GM23338 (cell line): ENCODE data around the gene CTU2. TPM values are rescaled to one million over a fixed set of nuclear protein-coding genes. Genes with fewer than 3 reads are reported as not detected.

Experiments
- ATAC-seq: fragments of 200-7000 bp; cut with Tn5 transposase; 3 replicates; pipeline ENCODE4 v1.9.1; 2020
- DNase-seq: peaks from one replicate; pipeline ENCODE4 v3.0.0-alpha.2; 2015; ENCODE audit warnings: low spot score
- H2AFZ ChIP-seq: fragments of 200-600 bp; sonication (generic); 2 replicates; pipeline ENCODE4 v1.8.0; 2016; ENCODE audit warnings: antibody characterized with exemption, mild to moderate bottlenecking, moderate library complexity
- H3F3A ChIP-seq: fragments of 200-600 bp; sonication (generic); replicated peaks from 2 replicates; pipeline ENCODE4 v1.8.0; 2017; ENCODE audit warnings: antibody characterized with exemption, mixed run types, low read depth
- H3K27ac ChIP-seq: fragments of 200-600 bp; sonication (generic); 2 replicates; pipeline ENCODE4 v1.6.1; 2016; ENCODE audit warnings: low read depth
- H3K27me3 ChIP-seq: fragments of 200-600 bp; sonication (generic); 2 replicates; pipeline ENCODE4 v1.8.0; 2016; ENCODE audit warnings: mild to moderate bottlenecking, mixed run types, moderate library complexity; ENCODE audit not compliant: insufficient read depth
- H3K36me3 ChIP-seq: fragments of 200-600 bp; sonication (generic); 2 replicates; pipeline ENCODE4 v1.8.0; 2016; ENCODE audit warnings: mild to moderate bottlenecking; ENCODE audit not compliant: insufficient read depth
- H3K4me1 ChIP-seq: fragments of 200-600 bp; sonication (generic); 2 replicates; pipeline ENCODE4 v1.8.0; 2016; ENCODE audit warnings: mild to moderate bottlenecking, moderate library complexity; ENCODE audit not compliant: insufficient read depth
- H3K4me2 ChIP-seq: fragments of 200-600 bp; sonication (generic); 2 replicates; pipeline ENCODE4 v1.7.1; 2017; ENCODE audit warnings: mixed run types
- H3K4me3 ChIP-seq: fragments of 200-600 bp; sonication (generic); 2 replicates; pipeline ENCODE4 v1.6.1; 2016; ENCODE audit warnings: mixed run types
- H3K79me2 ChIP-seq: fragments of 200-600 bp; sonication (generic); replicated peaks from 2 replicates; pipeline ENCODE4 v1.8.0; 2017; ENCODE audit warnings: mild to moderate bottlenecking; ENCODE audit not compliant: insufficient read depth
- H3K9me2 ChIP-seq: fragments of 200-600 bp; sonication (generic); 2 replicates; pipeline ENCODE4 v1.8.0; 2017; ENCODE audit not compliant: insufficient read depth
- H4K20me1 ChIP-seq: fragments of 200-600 bp; sonication (generic); replicated peaks from 2 replicates; pipeline ENCODE4 v1.8.0; 2017; ENCODE audit warnings: mild to moderate bottlenecking; ENCODE audit not compliant: insufficient read depth
- H3K27ac Mint-ChIP-seq: 2 replicates; pipeline ENCODE4 v1.8.0; 2020; ENCODE audit warnings: inconsistent platforms, mild to moderate bottlenecking, moderate library complexity, mixed read lengths
- H3K27me3 Mint-ChIP-seq: 3 replicates; pipeline ENCODE4 v1.8.0; 2022; ENCODE audit warnings: low read depth, mild to moderate bottlenecking, moderate library complexity, mixed read lengths, inconsistent platforms; ENCODE audit not compliant: insufficient read depth, poor library complexity
- H3K36me3 Mint-ChIP-seq: 3 replicates; pipeline ENCODE4 v1.8.0; 2021; ENCODE audit warnings: low read depth, mild to moderate bottlenecking, inconsistent platforms, moderate library complexity, mixed read lengths
- H3K4me1 Mint-ChIP-seq: 3 replicates; pipeline ENCODE4 v1.8.0; 2020; ENCODE audit warnings: mild to moderate bottlenecking, inconsistent platforms, mixed read lengths
- H3K4me3 Mint-ChIP-seq: 3 replicates; pipeline ENCODE4 v1.8.0; 2021; ENCODE audit warnings: moderate library complexity, mild to moderate bottlenecking, inconsistent platforms, mixed read lengths
- H3K9me3 Mint-ChIP-seq: 3 replicates; pipeline ENCODE4 v1.8.0; 2020; ENCODE audit warnings: moderate library complexity, mild to moderate bottlenecking, inconsistent platforms, mixed read lengths
- CREB1 ChIP-seq: fragments of 250-450 bp; sonication (Bioruptor Pico); IDR thresholded peaks from 2 replicates; pipeline ENCODE4 v1.5.0; 2020; ENCODE audit warnings: low read depth, mild to moderate bottlenecking, moderate library complexity
- EZH2 ChIP-seq: fragments of 200-600 bp; sonication (generic); IDR thresholded peaks from one replicate; pipeline ENCODE4 v1.8.0; 2017; ENCODE audit warnings: antibody characterized with exemption, mild to moderate bottlenecking, low read depth; ENCODE audit not compliant: unreplicated experiment
- EZH2phosphoT487 ChIP-seq: fragments of 200-600 bp; sonication (generic); IDR thresholded peaks from one replicate; pipeline ENCODE4 v1.8.1; 2018; ENCODE audit warnings: antibody characterized with exemption; ENCODE audit not compliant: unreplicated experiment
- JUNB ChIP-seq: IDR thresholded peaks from one replicate; pipeline ENCODE4 v1.6.1; 2016; ENCODE audit warnings: antibody characterized with exemption; ENCODE audit not compliant: unreplicated experiment
- POLR2AphosphoS5 ChIP-seq: IDR thresholded peaks from 2 replicates; pipeline ENCODE4 v1.6.1; 2016; ENCODE audit warnings: antibody characterized with exemption, low read depth
- STAT1 ChIP-seq: IDR thresholded peaks from one replicate; pipeline ENCODE4 v1.6.1; 2016; ENCODE audit warnings: antibody characterized with exemption; ENCODE audit not compliant: unreplicated experiment
- ZNF331 ChIP-seq: fragments of 250-450 bp; sonication (Bioruptor Pico); IDR thresholded peaks from 2 replicates; pipeline ENCODE4 v1.5.0; 2020; ENCODE audit warnings: low read depth, mild to moderate bottlenecking, moderate library complexity
- polyA plus RNA-seq: library from polyadenylated mRNA; unstranded; fragments of >200 nt; fragmentation: Nextera tagmentation; extraction: Ambion mirVana; gene quantifications from 2 replicates; pipeline ENCODE4 v1.2.1, GENCODE V29; 2016
- total RNA-seq: library from RNA; depleted of rRNA; stranded (reverse); fragments of >200 nt; shearing (Covaris generic); gene quantifications from 2 replicates; pipeline ENCODE4 v1.2.3, GENCODE V29; 2014
- TF ChIP-seq, protein P1 (sequence below), 2 experiments: fragments of 200-600 bp in 1 of 2; sonication (generic) in 1 of 2; conservative IDR thresholded peaks; 2 replicates each; pipeline versions ENCODE4 v1.5.1 to v1.6.1; 2016 to 2017; ENCODE audit warnings: antibody characterized with exemption in 2 of 2, low read depth in 2 of 2, mild to moderate bottlenecking in 2 of 2, moderate library complexity in 1 of 2
- TF ChIP-seq, protein P2 (sequence below): fragments of 250-450 bp; sonication (Bioruptor Pico); IDR thresholded peaks from 2 replicates; pipeline ENCODE4 v1.5.0; 2020; ENCODE audit warnings: mild to moderate bottlenecking, moderate library complexity
- TF ChIP-seq, protein P3 (sequence below): IDR thresholded peaks from 2 replicates; pipeline ENCODE4 v1.6.1; 2016; ENCODE audit warnings: antibody characterized with exemption

Gene CTU2
- total and polyA plus RNA-seq, 2 experiments from 2014 or later, result 22.3 to 25.7 TPM

DNA sequence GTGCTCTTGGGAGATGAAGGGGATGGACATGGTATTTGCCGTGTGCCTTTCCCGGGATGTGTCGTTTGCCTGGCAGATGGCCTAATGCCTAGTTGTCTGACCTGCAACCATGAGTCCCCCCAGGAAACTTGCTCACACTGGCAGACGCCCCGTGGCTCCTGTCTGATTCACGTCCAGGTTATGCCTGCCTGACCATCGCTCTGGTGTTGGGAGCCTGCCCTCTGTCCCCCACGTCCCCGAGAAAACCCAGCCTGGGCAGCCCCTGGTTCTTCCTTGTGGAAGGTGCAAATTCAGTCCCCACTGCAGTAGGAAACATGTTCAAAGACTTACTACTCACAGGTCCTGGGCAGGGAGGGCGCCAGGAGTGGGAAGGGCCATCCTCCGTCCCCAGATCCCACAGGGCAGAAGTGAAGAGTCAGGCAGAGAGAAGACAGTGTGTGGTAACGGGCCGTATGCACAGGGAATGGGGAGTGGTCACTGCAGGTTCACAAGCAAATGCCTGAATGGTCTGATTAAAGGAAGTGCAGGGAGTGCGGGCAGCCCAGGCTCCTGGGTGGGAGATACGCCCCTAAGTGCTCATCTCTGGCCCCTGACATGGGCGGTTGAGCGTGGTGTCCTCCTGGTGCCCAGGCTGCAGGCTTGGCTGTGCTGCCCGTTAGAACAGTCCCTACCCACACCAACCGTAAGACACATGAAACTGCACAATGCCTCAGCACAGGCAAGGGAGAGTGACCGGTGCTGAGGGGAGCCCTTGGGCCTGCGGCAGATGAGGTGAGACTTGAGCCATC is 15.8 kb upstream of the CTU2 start (continued):
- no peak for TF ChIP-seq STAT1
- TF ChIP-seq, protein P1, sequence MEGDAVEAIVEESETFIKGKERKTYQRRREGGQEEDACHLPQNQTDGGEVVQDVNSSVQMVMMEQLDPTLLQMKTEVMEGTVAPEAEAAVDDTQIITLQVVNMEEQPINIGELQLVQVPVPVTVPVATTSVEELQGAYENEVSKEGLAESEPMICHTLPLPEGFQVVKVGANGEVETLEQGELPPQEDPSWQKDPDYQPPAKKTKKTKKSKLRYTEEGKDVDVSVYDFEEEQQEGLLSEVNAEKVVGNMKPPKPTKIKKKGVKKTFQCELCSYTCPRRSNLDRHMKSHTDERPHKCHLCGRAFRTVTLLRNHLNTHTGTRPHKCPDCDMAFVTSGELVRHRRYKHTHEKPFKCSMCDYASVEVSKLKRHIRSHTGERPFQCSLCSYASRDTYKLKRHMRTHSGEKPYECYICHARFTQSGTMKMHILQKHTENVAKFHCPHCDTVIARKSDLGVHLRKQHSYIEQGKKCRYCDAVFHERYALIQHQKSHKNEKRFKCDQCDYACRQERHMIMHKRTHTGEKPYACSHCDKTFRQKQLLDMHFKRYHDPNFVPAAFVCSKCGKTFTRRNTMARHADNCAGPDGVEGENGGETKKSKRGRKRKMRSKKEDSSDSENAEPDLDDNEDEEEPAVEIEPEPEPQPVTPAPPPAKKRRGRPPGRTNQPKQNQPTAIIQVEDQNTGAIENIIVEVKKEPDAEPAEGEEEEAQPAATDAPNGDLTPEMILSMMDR (conservative IDR thresholded peaks at IDR 0.05; ENCODE audit: low read depth in 2 of 2), result no peak
- TF ChIP-seq POLR2AphosphoS5, result no peak
- TF ChIP-seq CREB1, result no peak

DNA sequence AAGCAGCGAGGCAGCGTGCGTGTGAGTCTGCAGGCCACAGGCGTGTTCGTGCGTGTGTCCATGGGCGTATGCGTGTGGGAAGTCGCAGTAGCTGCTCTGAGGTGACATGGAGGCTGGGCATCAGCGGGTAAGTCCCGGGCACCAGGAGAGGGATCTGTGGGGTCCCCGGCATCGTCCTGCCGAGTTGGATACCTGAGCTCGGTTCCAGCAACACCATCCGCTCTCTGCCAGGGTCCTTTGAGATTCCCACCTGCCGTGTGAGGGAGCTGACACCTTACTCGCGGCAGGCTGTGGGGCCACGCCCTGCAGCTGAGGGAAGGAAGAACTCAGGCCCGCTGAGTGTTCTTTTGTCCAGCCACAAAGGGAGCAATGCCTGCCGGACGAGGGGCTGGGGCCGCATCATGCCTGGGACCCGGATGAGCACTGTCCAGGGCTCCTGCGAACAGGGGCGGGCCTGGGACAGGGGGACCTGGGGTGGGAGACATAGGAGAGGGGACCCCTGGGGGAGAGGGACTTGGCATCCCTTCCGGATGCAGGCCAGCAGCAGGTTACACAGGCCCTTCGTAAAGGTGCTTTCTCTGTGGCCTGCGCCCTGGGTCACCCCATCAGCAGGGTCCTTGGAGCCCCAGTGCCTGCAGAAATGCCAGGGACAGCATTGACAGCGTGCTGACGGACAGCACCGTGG is 15.0 kb upstream of the CTU2 start:
- Histone ChIP-seq H3K27me3 (peaks cover 10% of the 10 kb centered on the region), H3K36me3 (no peaks in the 10 kb centered on the region), H3K27ac (no peak overlapping the region), H3F3A (0 out of 2 replicates have a peak, but pooled peaks cover 6% of the 10 kb centered on the region), H3K79me2 (no peaks in the 10 kb centered on the region), H3K4me2 (no peak overlapping the region), H3K4me3 (no peak overlapping the region), H3K4me1 (no peaks in the 10 kb centered on the region), H3K9me2 (no peaks in the 10 kb centered on the region), H2AFZ (no peak overlapping the region), H4K20me1 (no peaks in the 10 kb centered on the region)
- DNase-seq (no peak), ATAC-seq (no peak)
- peaks cover 9% of the 10 kb centered on the region for H3K4me1 Mint-ChIP-seq
- H3K27ac Mint-ChIP-seq, result no peak overlapping the region; the same call in 1 of the 2 replicates
- peaks cover 23% of the 10 kb centered on the region for H3K27me3 Mint-ChIP-seq
- no peaks in the 10 kb centered on the region for H3K9me3 Mint-ChIP-seq
- no peaks in the 10 kb centered on the region for H3K36me3 Mint-ChIP-seq
- no peak overlapping the region for H3K4me3 Mint-ChIP-seq
- TF ChIP-seq STAT1, result no peak
- TF ChIP-seq EZH2phosphoT487, result no peak
- no peak for TF ChIP-seq ZNF331
- TF ChIP-seq, protein P1 (conservative IDR thresholded peaks at IDR 0.05; ENCODE audit: low read depth in 2 of 2), result no peak
- TF ChIP-seq, protein P2, sequence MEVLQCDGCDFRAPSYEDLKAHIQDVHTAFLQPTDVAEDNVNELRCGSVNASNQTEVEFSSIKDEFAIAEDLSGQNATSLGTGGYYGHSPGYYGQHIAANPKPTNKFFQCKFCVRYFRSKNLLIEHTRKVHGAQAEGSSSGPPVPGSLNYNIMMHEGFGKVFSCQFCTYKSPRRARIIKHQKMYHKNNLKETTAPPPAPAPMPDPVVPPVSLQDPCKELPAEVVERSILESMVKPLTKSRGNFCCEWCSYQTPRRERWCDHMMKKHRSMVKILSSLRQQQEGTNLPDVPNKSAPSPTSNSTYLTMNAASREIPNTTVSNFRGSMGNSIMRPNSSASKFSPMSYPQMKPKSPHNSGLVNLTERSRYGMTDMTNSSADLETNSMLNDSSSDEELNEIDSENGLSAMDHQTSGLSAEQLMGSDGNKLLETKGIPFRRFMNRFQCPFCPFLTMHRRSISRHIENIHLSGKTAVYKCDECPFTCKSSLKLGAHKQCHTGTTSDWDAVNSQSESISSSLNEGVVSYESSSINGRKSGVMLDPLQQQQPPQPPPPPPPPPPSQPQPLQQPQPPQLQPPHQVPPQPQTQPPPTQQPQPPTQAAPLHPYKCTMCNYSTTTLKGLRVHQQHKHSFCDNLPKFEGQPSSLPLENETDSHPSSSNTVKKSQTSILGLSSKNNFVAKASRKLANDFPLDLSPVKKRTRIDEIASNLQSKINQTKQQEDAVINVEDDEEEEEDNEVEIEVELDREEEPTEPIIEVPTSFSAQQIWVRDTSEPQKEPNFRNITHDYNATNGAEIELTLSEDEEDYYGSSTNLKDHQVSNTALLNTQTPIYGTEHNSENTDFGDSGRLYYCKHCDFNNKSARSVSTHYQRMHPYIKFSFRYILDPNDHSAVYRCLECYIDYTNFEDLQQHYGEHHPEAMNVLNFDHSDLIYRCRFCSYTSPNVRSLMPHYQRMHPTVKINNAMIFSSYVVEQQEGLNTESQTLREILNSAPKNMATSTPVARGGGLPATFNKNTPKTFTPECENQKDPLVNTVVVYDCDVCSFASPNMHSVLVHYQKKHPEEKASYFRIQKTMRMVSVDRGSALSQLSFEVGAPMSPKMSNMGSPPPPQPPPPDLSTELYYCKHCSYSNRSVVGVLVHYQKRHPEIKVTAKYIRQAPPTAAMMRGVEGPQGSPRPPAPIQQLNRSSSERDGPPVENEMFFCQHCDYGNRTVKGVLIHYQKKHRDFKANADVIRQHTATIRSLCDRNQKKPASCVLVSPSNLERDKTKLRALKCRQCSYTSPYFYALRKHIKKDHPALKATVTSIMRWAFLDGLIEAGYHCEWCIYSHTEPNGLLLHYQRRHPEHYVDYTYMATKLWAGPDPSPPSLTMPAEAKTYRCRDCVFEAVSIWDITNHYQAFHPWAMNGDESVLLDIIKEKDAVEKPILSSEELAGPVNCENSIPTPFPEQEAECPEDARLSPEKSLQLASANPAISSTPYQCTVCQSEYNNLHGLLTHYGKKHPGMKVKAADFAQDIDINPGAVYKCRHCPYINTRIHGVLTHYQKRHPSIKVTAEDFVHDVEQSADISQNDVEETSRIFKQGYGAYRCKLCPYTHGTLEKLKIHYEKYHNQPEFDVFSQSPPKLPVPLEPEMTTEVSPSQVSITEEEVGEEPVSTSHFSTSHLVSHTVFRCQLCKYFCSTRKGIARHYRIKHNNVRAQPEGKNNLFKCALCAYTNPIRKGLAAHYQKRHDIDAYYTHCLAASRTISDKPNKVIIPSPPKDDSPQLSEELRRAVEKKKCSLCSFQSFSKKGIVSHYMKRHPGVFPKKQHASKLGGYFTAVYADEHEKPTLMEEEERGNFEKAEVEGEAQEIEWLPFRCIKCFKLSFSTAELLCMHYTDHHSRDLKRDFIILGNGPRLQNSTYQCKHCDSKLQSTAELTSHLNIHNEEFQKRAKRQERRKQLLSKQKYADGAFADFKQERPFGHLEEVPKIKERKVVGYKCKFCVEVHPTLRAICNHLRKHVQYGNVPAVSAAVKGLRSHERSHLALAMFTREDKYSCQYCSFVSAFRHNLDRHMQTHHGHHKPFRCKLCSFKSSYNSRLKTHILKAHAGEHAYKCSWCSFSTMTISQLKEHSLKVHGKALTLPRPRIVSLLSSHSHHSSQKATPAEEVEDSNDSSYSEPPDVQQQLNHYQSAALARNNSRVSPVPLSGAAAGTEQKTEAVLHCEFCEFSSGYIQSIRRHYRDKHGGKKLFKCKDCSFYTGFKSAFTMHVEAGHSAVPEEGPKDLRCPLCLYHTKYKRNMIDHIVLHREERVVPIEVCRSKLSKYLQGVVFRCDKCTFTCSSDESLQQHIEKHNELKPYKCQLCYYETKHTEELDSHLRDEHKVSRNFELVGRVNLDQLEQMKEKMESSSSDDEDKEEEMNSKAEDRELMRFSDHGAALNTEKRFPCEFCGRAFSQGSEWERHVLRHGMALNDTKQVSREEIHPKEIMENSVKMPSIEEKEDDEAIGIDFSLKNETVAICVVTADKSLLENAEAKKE (CRISPR knock-in tag), result no peak
- TF ChIP-seq, protein P3, sequence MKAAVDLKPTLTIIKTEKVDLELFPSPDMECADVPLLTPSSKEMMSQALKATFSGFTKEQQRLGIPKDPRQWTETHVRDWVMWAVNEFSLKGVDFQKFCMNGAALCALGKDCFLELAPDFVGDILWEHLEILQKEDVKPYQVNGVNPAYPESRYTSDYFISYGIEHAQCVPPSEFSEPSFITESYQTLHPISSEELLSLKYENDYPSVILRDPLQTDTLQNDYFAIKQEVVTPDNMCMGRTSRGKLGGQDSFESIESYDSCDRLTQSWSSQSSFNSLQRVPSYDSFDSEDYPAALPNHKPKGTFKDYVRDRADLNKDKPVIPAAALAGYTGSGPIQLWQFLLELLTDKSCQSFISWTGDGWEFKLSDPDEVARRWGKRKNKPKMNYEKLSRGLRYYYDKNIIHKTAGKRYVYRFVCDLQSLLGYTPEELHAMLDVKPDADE, result no peak
- TF ChIP-seq JUNB, result no peak
- TF ChIP-seq POLR2AphosphoS5, result no peak
- no peak for TF ChIP-seq EZH2
